ENCODE data around the gene ANTXR1.

DNA sequence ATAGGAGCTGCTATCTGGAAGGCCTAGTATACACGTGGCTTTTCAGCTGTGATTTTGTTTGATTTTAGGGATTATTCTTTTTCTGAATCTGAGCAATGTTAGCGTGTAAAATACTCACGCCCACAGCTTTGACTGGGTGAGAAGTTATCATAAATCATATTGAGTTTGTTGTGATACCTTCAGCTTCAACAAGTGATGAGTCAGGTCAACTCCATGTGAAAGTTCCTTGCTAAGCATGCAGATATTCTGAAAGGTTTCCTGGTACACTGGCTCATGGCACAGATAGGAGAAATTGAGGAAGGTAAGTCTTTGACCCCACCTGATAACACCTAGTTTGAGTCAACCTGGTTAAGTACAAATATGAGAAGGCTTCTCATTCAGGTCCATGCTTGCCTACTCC, 38.7 kb upstream of the ANTXR1 start, which contains the start of gene GKN1:
- no peak for TF ChIP-seq EZH2phosphoT487 (IDR thresholded peaks at IDR 0.05; ENCODE audit: borderline replicate concordance)
- TF ChIP-seq, protein P1, sequence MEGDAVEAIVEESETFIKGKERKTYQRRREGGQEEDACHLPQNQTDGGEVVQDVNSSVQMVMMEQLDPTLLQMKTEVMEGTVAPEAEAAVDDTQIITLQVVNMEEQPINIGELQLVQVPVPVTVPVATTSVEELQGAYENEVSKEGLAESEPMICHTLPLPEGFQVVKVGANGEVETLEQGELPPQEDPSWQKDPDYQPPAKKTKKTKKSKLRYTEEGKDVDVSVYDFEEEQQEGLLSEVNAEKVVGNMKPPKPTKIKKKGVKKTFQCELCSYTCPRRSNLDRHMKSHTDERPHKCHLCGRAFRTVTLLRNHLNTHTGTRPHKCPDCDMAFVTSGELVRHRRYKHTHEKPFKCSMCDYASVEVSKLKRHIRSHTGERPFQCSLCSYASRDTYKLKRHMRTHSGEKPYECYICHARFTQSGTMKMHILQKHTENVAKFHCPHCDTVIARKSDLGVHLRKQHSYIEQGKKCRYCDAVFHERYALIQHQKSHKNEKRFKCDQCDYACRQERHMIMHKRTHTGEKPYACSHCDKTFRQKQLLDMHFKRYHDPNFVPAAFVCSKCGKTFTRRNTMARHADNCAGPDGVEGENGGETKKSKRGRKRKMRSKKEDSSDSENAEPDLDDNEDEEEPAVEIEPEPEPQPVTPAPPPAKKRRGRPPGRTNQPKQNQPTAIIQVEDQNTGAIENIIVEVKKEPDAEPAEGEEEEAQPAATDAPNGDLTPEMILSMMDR (conservative IDR thresholded peaks at IDR 0.05; ENCODE audit: low read length) = no peak
